Fibroblast of pulmonary artery (primary cell): ENCODE data around the gene CDK14.

Source experiments
- DNase-seq: peaks from one replicate; pipeline ENCODE4 v3.0.0-alpha.2; 2010; ENCODE audit warnings: low read depth
- H3K4me3 ChIP-seq: replicated peaks from 2 replicates; pipeline ENCODE4 v1.5.1; 2011; ENCODE audit warnings: low read depth, mild to moderate bottlenecking, control low read depth, low read length, moderate library complexity
- CTCF ChIP-seq: IDR thresholded peaks from 2 replicates; pipeline ENCODE4 v1.5.1; 2011; ENCODE audit warnings: mild to moderate bottlenecking, control low read depth, low read length, inconsistent platforms; ENCODE audit errors: missing control alignments

The CDK14 gene

GRCh38 chr7:91206361-91206960, 610.3 kb downstream of the CDK14 start:
- H3K4me3 ChIP-seq: no peak overlapping the region
- no peak for TF ChIP-seq CTCF
- no peak for DNase-seq

- no peak for TF ChIP-seq CTCF
- H3K4me3 ChIP-seq: no peak overlapping the region
- DNase-seq: peak; percentile 18
Observed at GRCh38 chr7:91212582-91212981, 616.5 kb downstream of the CDK14 start.

GRCh38 chr7:91226411-91226810, 630.3 kb downstream of the CDK14 start:
- TF ChIP-seq CTCF: no peak
- no peak for DNase-seq
- no peak overlapping the region for H3K4me3 ChIP-seq

- no peak overlapping the region for H3K4me3 ChIP-seq
- no peak for DNase-seq
- no peak for TF ChIP-seq CTCF
Observed at GRCh38 chr7:91228327-91228726, 632.2 kb downstream of the CDK14 start.

GRCh38 chr7:91228927-91229558, 632.9 kb downstream of the CDK14 start:
- no peak for DNase-seq
- H3K4me3 ChIP-seq: no peak overlapping the region
- no peak for TF ChIP-seq CTCF

- DNase-seq: no peak
- no peak overlapping the region for H3K4me3 ChIP-seq
- TF ChIP-seq CTCF: no peak
Observed at GRCh38 chr7:91230100-91230499, 634.0 kb downstream of the CDK14 start.

- DNase-seq: no peak
- no peak for TF ChIP-seq CTCF
- no peak overlapping the region for H3K4me3 ChIP-seq
Observed at GRCh38 chr7:91230503-91230902, 634.4 kb downstream of the CDK14 start.
